B cell (primary cell): ENCODE measurements around the gene MGAT5.

Experiments
- CTCF ChIP-seq: fragments of 200-600 bp; IDR thresholded peaks from one replicate; pipeline ENCODE4 v1.8.0; 2022; ENCODE audit warnings: antibody characterized with exemption, mild to moderate bottlenecking
- EZH2 ChIP-seq: IDR thresholded peaks from 2 replicates; pipeline ENCODE4 v1.6.1; 2012; ENCODE audit warnings: borderline replicate concordance, low read depth, mild to moderate bottlenecking, moderate library complexity, low read length; ENCODE audit not compliant: insufficient read depth, poor library complexity, severe bottlenecking

- TF ChIP-seq CTCF (no peak), EZH2 (no peak)
Observed at GRCh38 chr2:134257965-134258683, 4.3 kb downstream of the MGAT5 start.
